HepG2 (cell line): ENCODE results near the gene ZBTB17. TPM values are rescaled to one million over a fixed set of nuclear protein-coding genes. Genes with fewer than 3 reads are reported as not detected.
"Not testable (repeated sequence)": the region's sequence is repeated elsewhere in the genome, so short reads cannot be mapped to it uniquely, and the experiment has no call there.

Experiments
- ATAC-seq: fragments of 200-7000 bp; cut with Tn5 transposase; 3 replicates; pipeline ENCODE4 v1.9.1; 2020; ENCODE audit warnings: mild to moderate bottlenecking, moderate library complexity
- BruUV-seq: library from RNA; stranded (reverse); fragments of 400-500 nt; replicated peaks from 2 replicates; lab custom pipeline; 2021; lab: Mats Ljungman, UMichigan
- CTCF ChIA-PET: fragments of 300-600 bp; formaldehyde crosslinking; extraction: SDS; loops from one replicate; lab custom pipeline; 2021; ENCODE audit warnings: low total read pairs, inconsistent platforms, low intra/inter-chr PET ratio; lab: Yijun Ruan, JAX
- POLR2A ChIA-PET: fragments of 350-600 bp; sonication (Branson Sonifier 250); formaldehyde crosslinking; loops from one replicate; lab custom pipeline; 2020; ENCODE audit warnings: antibody characterized with exemption, inconsistent platforms; lab: Yijun Ruan, JAX
- DNase-seq: peaks from one replicate; pipeline ENCODE4 v3.0.0-alpha.2; 2015; ENCODE audit warnings: low spot score
- FAIRE-seq: peaks from 3 replicates; lab custom pipeline; 2011; peaks lifted over from hg19 to GRCh38; lab: Jason Lieb, UNC
- H2AFZ ChIP-seq: one replicate; pipeline ENCODE4 v1.6.1; 2011; ENCODE audit warnings: low read length, inconsistent platforms
- H3K27ac ChIP-seq: fragments of 300-600 bp; 3 replicates; pipeline ENCODE4 v1.8.0; 2011; ENCODE audit warnings: mixed run types, mild to moderate bottlenecking, mixed read lengths, low read length, inconsistent platforms; ENCODE audit not compliant: insufficient read depth; ENCODE audit errors: extremely low read length
- H3K27me3 ChIP-seq, 2 experiments: fragments of 200-600 bp in 1 of 2; 2 replicates in 1 of 2; 3 replicates in 1 of 2; pipeline versions ENCODE4 v1.6.0 to v1.8.0; 2011; ENCODE audit warnings: low read length in 2 of 2, mild to moderate bottlenecking in 2 of 2, moderate library complexity in 2 of 2, inconsistent platforms in 1 of 2; ENCODE audit not compliant: insufficient read depth in 2 of 2, control insufficient read depth in 1 of 2
- H3K36me3 ChIP-seq, 2 experiments: fragments of 200-600 bp in 1 of 2; replicated peaks in 1 of 2; 2 replicates in 1 of 2; 3 replicates in 1 of 2; pipeline versions ENCODE4 v1.5.1 to v1.8.0; 2011; ENCODE audit warnings: low read length in 2 of 2, inconsistent platforms in 1 of 2; ENCODE audit not compliant: insufficient read depth in 2 of 2, control insufficient read depth in 1 of 2
- H3K4me1 ChIP-seq: 2 replicates; pipeline ENCODE4 v1.5.1; 2012; ENCODE audit warnings: low read length, inconsistent platforms; ENCODE audit not compliant: insufficient read depth
- H3K4me2 ChIP-seq: 2 replicates; pipeline ENCODE4 v1.6.0; 2011; ENCODE audit warnings: low read depth, low read length, inconsistent platforms
- H3K4me3 ChIP-seq, 3 experiments: fragments of 200-600 bp in 1 of 3; sonication (generic), shearing (Covaris generic) in 1 of 3; replicated peaks in 1 of 3; 2 replicates each; pipeline ENCODE4 v1.5.1; 2011 to 2016; ENCODE audit warnings: low read length in 3 of 3, inconsistent platforms in 2 of 3, low read depth in 2 of 3, mild to moderate bottlenecking in 2 of 3, control low read depth in 1 of 3, mixed read lengths in 1 of 3; ENCODE audit not compliant: insufficient read depth in 1 of 3
- H3K79me2 ChIP-seq: one replicate; pipeline ENCODE4 v1.6.1; 2011; ENCODE audit warnings: low read length, inconsistent platforms; ENCODE audit not compliant: insufficient read depth
- H3K9ac ChIP-seq: 2 replicates; pipeline ENCODE4 v1.6.0; 2011; ENCODE audit warnings: mild to moderate bottlenecking, low read depth, low read length, inconsistent platforms; ENCODE audit not compliant: insufficient read depth
- H3K9me3 ChIP-seq: 2 replicates; pipeline ENCODE4 v1.5.1; 2012; ENCODE audit warnings: mild to moderate bottlenecking, low read length
- H4K20me1 ChIP-seq: 2 replicates; pipeline ENCODE4 v1.6.0; 2011; ENCODE audit warnings: inconsistent platforms, mild to moderate bottlenecking, low read length, moderate library complexity; ENCODE audit not compliant: insufficient read depth
- ZFP41 ChIP-seq: sonication (generic); formaldehyde crosslinking; IDR thresholded peaks from 2 replicates; pipeline ENCODE4 v1.4.0; 2020; ENCODE audit warnings: mild to moderate bottlenecking, missing genetic modification reagents, borderline replicate concordance
- ZMYM3 ChIP-seq: sonication (generic); formaldehyde crosslinking; IDR thresholded peaks from 2 replicates; pipeline ENCODE4 v1.5.1; 2020; ENCODE audit warnings: mild to moderate bottlenecking, missing genetic modification reagents
- ZNF441 ChIP-seq: sonication (generic); formaldehyde crosslinking; IDR thresholded peaks from 2 replicates; pipeline ENCODE4 v1.7.0; 2021; ENCODE audit warnings: missing genetic modification reagents, borderline replicate concordance
- ZNF770 ChIP-seq: sonication (generic); formaldehyde crosslinking; IDR thresholded peaks from 2 replicates; pipeline ENCODE4 v1.5.0; 2020; ENCODE audit warnings: mild to moderate bottlenecking, missing genetic modification reagents
- WGBS: methylation state at CpG from one replicate; pipeline ENCODE4 v1.1.6; 2017; ENCODE audit warnings: low lambda C conversion rate; 5-methylcytosine and 5-hydroxymethylcytosine counted together
- in situ Hi-C: cut with HindIII; loops from 2 replicates; pipeline ENCODE4 v1.10.0; 2017; ENCODE audit warnings: low pct_unique_long_range_greater_than_20kb; ENCODE audit not compliant: extremely low pct_ligation_motif_present
- intact Hi-C: fragments of 100-400 bp; cut with micrococcal nuclease; formaldehyde crosslinking; loops from one replicate; pipeline ENCODE4 v1.10.0; 2022; ENCODE audit not compliant: unreplicated experiment
- polyA plus RNA-seq, 8 experiments: library from polyadenylated mRNA; depleted of rRNA in 3 of 8; stranded (reverse) in 7 of 8; unstranded in 1 of 8; fragments of >200 nt; fragmentation: Illumina TruSeq in 4 of 8; extraction: Trizol in 4 of 8; gene quantifications; 2 replicates each; pipeline versions ENCODE4 v1.2.1 to v1.2.3, GENCODE V29; 2011 to 2016; ENCODE audit warnings: low read depth in 4 of 8, missing spikeins in 1 of 8, mixed read lengths in 1 of 8; ENCODE audit not compliant: insufficient read depth in 1 of 8
- total RNA-seq, 5 experiments: library from RNA; depleted of rRNA; stranded (reverse); fragments of >200 nt; fragmentation: Illumina TruSeq; extraction: Trizol; gene quantifications; 2 replicates each; pipeline ENCODE4 v1.2.3, GENCODE V29; 2016; ENCODE audit warnings: low read depth in 1 of 5

Gene ZBTB17
- total and polyA plus RNA-seq, 2 of the 13 experiments (the other 11 are each of a cell fraction or from before 2014, with no cell fraction given): 16.7 to 17.0 TPM

- H3K4me3 ChIP-seq, ATAC-seq, H2AFZ ChIP-seq, H3K4me2 ChIP-seq, intact Hi-C loops, H3K9ac ChIP-seq, H4K20me1 ChIP-seq, H3K79me2 ChIP-seq, FAIRE-seq, POLR2A ChIA-PET, DNase-seq, BruUV-seq, H3K9me3 ChIP-seq, H3K27ac ChIP-seq, CTCF ChIA-PET, in situ Hi-C loops: not testable (repeated sequence)
- Histone ChIP-seq H3K4me1 (peaks cover 50% of the 10 kb centered on the region), H3K27me3 (peaks cover 0 to 10% of the 10 kb centered on the region in 2 experiments; a peak in 3 of 5 replicates), H3K36me3 (peaks cover 0 to 11% of the 10 kb centered on the region in 2 experiments; a peak in 3 of 5 replicates)
- 46% methylated on average over 10 of the region's 10 CpGs for WGBS
- TF ChIP-seq ZNF441 (CRISPR knock-in tag) (peak; percentile 95), ZNF770 (CRISPR knock-in tag) (peak; percentile 49; the same call in 1 of the 2 replicates)
These were observed 25.4 kb upstream of the ZBTB17 start for GRCh38 chr1:16001274-16001673.

- H3K9ac ChIP-seq: no peak overlapping the region
- POLR2A ChIA-PET: no interaction called here
- peaks cover 0 to 10% of the 10 kb centered on the region in 2 experiments; a peak in 3 of 5 replicates for H3K27me3 ChIP-seq
- H4K20me1 ChIP-seq: no peaks in the 10 kb centered on the region
- TF ChIP-seq ZFP41 (CRISPR knock-in tag): no peak
- TF ChIP-seq ZMYM3 (CRISPR knock-in tag): peak; percentile 66
- TF ChIP-seq, all 625 proteins: peak for 1
- H3K4me3 ChIP-seq: no peak overlapping the region
- CTCF ChIA-PET: no interaction called here
- H3K9me3 ChIP-seq: no peaks in the 10 kb centered on the region
- FAIRE-seq (no peak), DNase-seq (no peak), ATAC-seq (no peak)
- no peaks in the 10 kb centered on the region for H3K79me2 ChIP-seq
- intact Hi-C loops (loop anchor here (10.0 kb wide), 1 partner anchor 184 kb away; no protein-coding TSS in a partner anchor), in situ Hi-C loops (no loop called here)
- no peak overlapping the region for H3K27ac ChIP-seq
- no TSS peak for BruUV-seq
- WGBS: 63% methylated on average over 11 of the region's 11 CpGs
- H3K4me2 ChIP-seq: no peak overlapping the region
- no peaks in the 10 kb centered on the region for H3K36me3 ChIP-seq
- H2AFZ ChIP-seq: no peak overlapping the region
- peaks cover 49% of the 10 kb centered on the region for H3K4me1 ChIP-seq
These were observed 23.0 kb upstream of the ZBTB17 start for GRCh38 chr1:15998929-15999328.
